Measurements from ENCODE around the gene MERTK.

GRCh38 chr2:111930409-111930808 is 32.0 kb downstream of the MERTK start:
- TF ChIP-seq, protein P1, sequence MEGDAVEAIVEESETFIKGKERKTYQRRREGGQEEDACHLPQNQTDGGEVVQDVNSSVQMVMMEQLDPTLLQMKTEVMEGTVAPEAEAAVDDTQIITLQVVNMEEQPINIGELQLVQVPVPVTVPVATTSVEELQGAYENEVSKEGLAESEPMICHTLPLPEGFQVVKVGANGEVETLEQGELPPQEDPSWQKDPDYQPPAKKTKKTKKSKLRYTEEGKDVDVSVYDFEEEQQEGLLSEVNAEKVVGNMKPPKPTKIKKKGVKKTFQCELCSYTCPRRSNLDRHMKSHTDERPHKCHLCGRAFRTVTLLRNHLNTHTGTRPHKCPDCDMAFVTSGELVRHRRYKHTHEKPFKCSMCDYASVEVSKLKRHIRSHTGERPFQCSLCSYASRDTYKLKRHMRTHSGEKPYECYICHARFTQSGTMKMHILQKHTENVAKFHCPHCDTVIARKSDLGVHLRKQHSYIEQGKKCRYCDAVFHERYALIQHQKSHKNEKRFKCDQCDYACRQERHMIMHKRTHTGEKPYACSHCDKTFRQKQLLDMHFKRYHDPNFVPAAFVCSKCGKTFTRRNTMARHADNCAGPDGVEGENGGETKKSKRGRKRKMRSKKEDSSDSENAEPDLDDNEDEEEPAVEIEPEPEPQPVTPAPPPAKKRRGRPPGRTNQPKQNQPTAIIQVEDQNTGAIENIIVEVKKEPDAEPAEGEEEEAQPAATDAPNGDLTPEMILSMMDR (conservative IDR thresholded peaks at IDR 0.05; ENCODE audit: low read depth, low read length): no peak
- TF ChIP-seq EZH2 (IDR thresholded peaks at IDR 0.05; ENCODE audit: borderline replicate concordance, low read depth, low read length, poor library complexity, severe bottlenecking): no peak

Measured in A673 (cell line).